Lung (tissue), 12 donors: ENCODE results near the gene AUTS2. TPM values are rescaled to one million over a fixed set of nuclear protein-coding genes. Genes with fewer than 3 reads are reported as not detected.

ENCODE experiments used
- ATAC-seq: fragments of 200-7000 bp; cut with Tn5 transposase; one replicate; pipeline ENCODE4 v1.9.1; 2020; ENCODE audit warnings: moderate number of reproducible peaks; ENCODE audit not compliant: insufficient read depth, low FRiP score
- DNase-seq, 3 donors: peaks; one replicate each; pipeline ENCODE4 v3.0.0-alpha.2; 2013 to 2017
- H3K27ac ChIP-seq, 2 donors: one replicate each; pipeline ENCODE4 v1.5.1; 2013; ENCODE audit warnings: mild to moderate bottlenecking in 2 of 2, moderate library complexity in 2 of 2, control low read depth in 1 of 2, inconsistent platforms in 1 of 2, low read depth in 1 of 2, low read length in 1 of 2
- H3K27me3 ChIP-seq, 3 donors: one replicate each; pipeline ENCODE4 v1.5.1; 2013; ENCODE audit warnings: low read length in 2 of 3; ENCODE audit not compliant: control insufficient read depth in 3 of 3, insufficient read depth in 3 of 3
- H3K36me3 ChIP-seq, 4 donors: one replicate each; pipeline ENCODE4 v1.5.1; 2013; ENCODE audit warnings: low read length in 4 of 4, mild to moderate bottlenecking in 1 of 4, moderate library complexity in 1 of 4; ENCODE audit not compliant: control insufficient read depth in 4 of 4, insufficient read depth in 4 of 4
- H3K4me1 ChIP-seq, 5 donors: one replicate each; pipeline ENCODE4 v1.5.1; 2013; ENCODE audit warnings: low read length in 5 of 5, mild to moderate bottlenecking in 2 of 5, moderate library complexity in 1 of 5; ENCODE audit not compliant: control insufficient read depth in 5 of 5, insufficient read depth in 5 of 5
- H3K4me3 ChIP-seq: one replicate; pipeline ENCODE4 v1.5.1; 2013; ENCODE audit warnings: mild to moderate bottlenecking, control low read depth, moderate library complexity
- H3K9ac ChIP-seq, 2 donors: one replicate each; pipeline ENCODE4 v1.5.1; 2013; ENCODE audit warnings: low read length in 2 of 2, control low read depth in 1 of 2; ENCODE audit not compliant: insufficient read depth in 1 of 2
- H3K9me3 ChIP-seq, 4 donors: one replicate each; pipeline ENCODE4 v1.5.1; 2013; ENCODE audit warnings: low read length in 3 of 4, mild to moderate bottlenecking in 1 of 4, moderate library complexity in 1 of 4; ENCODE audit not compliant: control insufficient read depth in 4 of 4, insufficient read depth in 3 of 4
- CTCF ChIP-seq: IDR thresholded peaks from 2 replicates; pipeline ENCODE4 v1.5.1; 2012; ENCODE audit warnings: mild to moderate bottlenecking; ENCODE audit errors: control extremely low read depth, extremely low read depth
- WGBS, 2 donors: extraction: QIAGEN DNeasy Blood & Tissue Kit; methylation state at CpG; one replicate each; pipeline ENCODE4 v1.1.7; 2013; 5-methylcytosine and 5-hydroxymethylcytosine counted together
- polyA plus RNA-seq, 2 donors: library from polyadenylated mRNA; stranded (reverse); fragments of 200-250 nt; gene quantifications; one replicate each; pipeline ENCODE4 v1.2.1, GENCODE V29; 2013
- total RNA-seq, 2 donors: library from RNA; depleted of rRNA in 1 of 2; stranded (reverse); fragments of >200 nt in 1 of 2; gene quantifications; one replicate each; pipeline ENCODE4 v1.2.1, GENCODE V29; 2014 to 2021
- donor health status: control.
- donor health status: control.
- donor health status: Bipolar disorder and iron deficiency.
- donor health status: healthy.
- donor health status: DM: yes; HTN: yes; CAD: no.

AUTS2 gene
- total and polyA plus RNA-seq, 4 donors, result 11.8 to 115 (median 40.6) TPM

DNA sequence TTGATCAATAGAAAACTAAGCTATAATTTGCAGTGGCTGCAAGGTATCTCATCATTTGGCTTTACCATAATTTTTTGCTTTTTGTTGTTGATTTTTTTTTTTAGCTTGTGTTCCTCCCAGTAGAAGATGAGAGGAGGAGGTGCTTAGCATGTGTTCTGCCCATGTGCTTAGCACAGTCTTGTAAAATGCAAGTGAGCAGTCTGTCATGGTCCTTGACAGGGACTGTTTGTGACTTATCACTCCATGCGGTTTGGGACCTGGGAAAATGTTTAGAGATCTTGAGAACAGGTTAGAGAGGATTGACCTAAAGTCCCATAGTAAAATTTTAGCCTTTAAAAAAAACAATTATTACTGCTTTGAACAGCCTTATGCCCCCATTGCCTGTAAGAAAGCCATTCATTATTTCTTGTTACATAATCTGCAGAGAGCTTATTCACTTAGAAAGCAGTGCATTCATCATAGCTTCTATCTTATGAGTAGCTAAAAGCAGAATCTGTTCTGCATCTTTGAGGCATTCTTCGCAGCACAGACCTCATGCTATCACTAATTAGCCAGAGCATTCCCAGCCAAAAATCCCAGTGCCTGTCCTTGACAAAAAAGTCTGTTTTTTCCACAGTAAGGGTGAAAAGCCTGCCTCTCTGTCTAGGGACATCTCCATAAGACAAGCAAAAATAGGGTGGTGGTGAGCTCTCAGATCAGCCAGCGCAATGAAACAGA lies 784.9 kb downstream of the AUTS2 start:
- DNase-seq (no peak), ATAC-seq (no peak)
- peaks cover 0 to 8% (median 0%) of the 10 kb centered on the region in 5 donors for H3K4me1 ChIP-seq
- no peaks in the 10 kb centered on the region for H3K36me3 ChIP-seq
- H3K9ac ChIP-seq, result no peak overlapping the region
- 87 to 96% methylated on average over 3 of the region's 3 CpGs for WGBS, 2 donors
- H3K9me3 ChIP-seq, result no peaks in the 10 kb centered on the region
- no peak for TF ChIP-seq CTCF
- H3K27me3 ChIP-seq, result no peaks in the 10 kb centered on the region
- no peak overlapping the region for H3K4me3 ChIP-seq
- H3K27ac ChIP-seq, result no peak overlapping the region

DNA sequence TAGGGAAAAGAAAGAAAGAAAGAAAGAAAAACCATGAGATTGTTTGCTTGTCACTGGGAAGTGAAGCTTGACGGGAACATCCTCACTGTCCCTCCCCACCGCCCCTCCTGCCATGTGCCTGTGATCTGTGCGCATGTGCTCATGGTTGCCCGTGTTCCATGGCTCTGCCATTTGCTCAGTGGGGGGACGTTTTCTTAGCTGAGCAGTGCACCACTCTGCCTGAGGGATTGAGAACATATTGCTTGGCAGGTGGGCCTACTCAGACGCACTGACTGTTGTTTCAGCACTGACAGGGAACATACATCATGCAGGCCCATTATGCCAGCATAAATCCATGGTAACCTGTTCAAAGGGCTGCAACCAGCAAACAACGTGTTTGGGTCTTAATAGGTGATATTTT lies 785.7 kb downstream of the AUTS2 start:
- DNase-seq, result no peak
- no peak for TF ChIP-seq CTCF

DNA sequence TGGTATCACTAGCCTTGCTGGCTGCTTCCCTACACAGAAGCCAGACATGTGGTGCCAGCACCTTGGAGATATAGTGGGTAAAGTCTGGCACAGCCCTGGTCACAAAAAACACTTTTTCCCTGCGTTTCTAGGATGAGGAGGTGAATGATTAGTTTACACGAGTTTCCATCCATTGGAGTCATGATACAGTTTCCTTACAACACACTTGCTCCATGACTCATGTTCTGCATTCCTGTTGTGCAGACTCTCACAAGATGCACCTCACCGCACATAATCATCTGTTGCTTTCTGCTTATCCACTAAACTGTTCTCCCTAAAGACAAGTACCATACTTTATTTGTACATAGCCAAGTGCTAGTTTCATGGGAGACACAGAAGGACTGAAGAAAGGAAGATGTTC lies 786.6 kb downstream of the AUTS2 start:
- no peak for ATAC-seq
- 91% methylated on average over 3 of the region's 3 CpGs for WGBS, 2 donors
- no peaks in the 10 kb centered on the region for H3K9me3 ChIP-seq
- peaks cover 0 to 8% (median 0%) of the 10 kb centered on the region in 5 donors for H3K4me1 ChIP-seq
- no peaks in the 10 kb centered on the region for H3K36me3 ChIP-seq
- H3K4me3 ChIP-seq, result no peak overlapping the region
- no peak overlapping the region for H3K27ac ChIP-seq
- TF ChIP-seq CTCF, result no peak
- H3K27me3 ChIP-seq, result no peaks in the 10 kb centered on the region
- H3K9ac ChIP-seq, result no peak overlapping the region
- no peak for DNase-seq

More for the DNA sequence above, 785.7 kb downstream of the AUTS2 start:
- Histone ChIP-seq H3K27me3 (no peaks in the 10 kb centered on the region), H3K27ac (no peak overlapping the region), H3K4me1 (peaks cover 0 to 8% (median 0%) of the 10 kb centered on the region in 5 donors), H3K36me3 (no peaks in the 10 kb centered on the region), H3K4me3 (no peak overlapping the region), H3K9me3 (no peaks in the 10 kb centered on the region), H3K9ac (no peak overlapping the region)
- ATAC-seq, result no peak
- 92 to 95% methylated on average over 7 of the region's 7 CpGs for WGBS, 2 donors

DNA sequence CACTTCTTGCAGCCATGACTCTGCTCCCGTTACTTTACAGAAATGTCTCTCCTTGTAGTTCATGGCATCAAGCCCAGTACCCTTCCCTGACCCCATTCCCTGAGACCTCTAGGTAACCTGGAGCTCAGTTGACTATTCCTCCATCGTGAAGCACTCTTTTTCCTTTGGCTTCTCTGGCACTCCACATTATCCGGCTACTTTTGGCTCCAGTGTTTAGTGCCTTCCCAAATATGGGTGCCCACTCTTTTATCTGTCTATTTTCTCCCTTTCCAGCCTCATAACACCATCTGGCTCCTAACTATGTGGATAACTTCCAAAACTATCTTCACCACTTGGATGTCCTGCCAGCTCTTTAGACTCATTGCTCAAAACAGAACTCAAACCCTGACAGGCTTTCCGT lies 788.9 kb downstream of the AUTS2 start:
- Histone ChIP-seq H3K36me3 (no peaks in the 10 kb centered on the region), H3K27me3 (no peaks in the 10 kb centered on the region), H3K4me1 (peaks cover 0 to 13% (median 0%) of the 10 kb centered on the region in 5 donors), H3K9me3 (no peaks in the 10 kb centered on the region), H3K27ac (no peak overlapping the region), H3K4me3 (no peak overlapping the region), H3K9ac (no peak overlapping the region)
- DNase-seq (no peak), ATAC-seq (no peak)
- WGBS, 2 donors, result 78 to 83% methylated on average over 4 of the region's 4 CpGs
- TF ChIP-seq CTCF, result no peak
